ENCODE data around the gene PNPLA6. TPM values are rescaled to one million over a fixed set of nuclear protein-coding genes. Genes with fewer than 3 reads are reported as not detected.

The PNPLA6 gene
- total and polyA plus RNA-seq, 2 of the 4 experiments (the other 2 are of a cell fraction), result 17.9 to 52.7 TPM

GRCh38 chr19:7560255-7560654 lies 24.7 kb downstream of the PNPLA6 start:
- H2BK15ac ChIP-seq (ENCODE audit: low read depth, low read length), result no peak overlapping the region; the same call in 2 of the 3 replicates
- ChIA-PET CTCF (no interaction called here), POLR2A (ENCODE audit: unreplicated experiment) (no interaction called here)
- H3K4me1 ChIP-seq (ENCODE audit: control insufficient read depth, insufficient read depth, low read length), result no peaks in the 10 kb centered on the region
- H3K9me1 ChIP-seq (ENCODE audit: insufficient read depth, low read length), result 0 out of 2 replicates have a peak, but pooled peaks cover 3% of the 10 kb centered on the region
- DNase-seq (no peak), ATAC-seq (ENCODE audit: low read depth) (no peak)
- H3K36me3 ChIP-seq (ENCODE audit: control insufficient read depth, insufficient read depth, low read length), result peaks cover 48% of the 10 kb centered on the region
- H3K56ac ChIP-seq (ENCODE audit: extremely low read depth, insufficient read depth, low read length), result no peak overlapping the region
- no peak overlapping the region for H2BK5ac ChIP-seq (ENCODE audit: low read depth, low read length, poor library complexity, severe bottlenecking)
- no peak overlapping the region for H3K27ac ChIP-seq (ENCODE audit: insufficient read depth, low read length)
- H3K4me2 ChIP-seq (ENCODE audit: low read depth, low read length), result no peak overlapping the region
- H4K5ac ChIP-seq (ENCODE audit: low read depth, low read length), result no peak overlapping the region
- TF ChIP-seq SMC3 (IDR thresholded peaks at IDR 0.05; ENCODE audit: low read depth, low read length) (no peak), RFX5 (IDR thresholded peaks at IDR 0.05; ENCODE audit: low read depth, low read length) (no peak), MXI1 (IDR thresholded peaks at IDR 0.05; ENCODE audit: borderline replicate concordance, low read depth, low read length) (no peak), CEBPB (IDR thresholded peaks at IDR 0.05; ENCODE audit: low read depth, low read length) (no peak), RCOR1 (IDR thresholded peaks at IDR 0.05; ENCODE audit: insufficient replicate concordance, low read length) (no peak), CHD1 (IDR thresholded peaks at IDR 0.05; ENCODE audit: low read depth, low read length) (no peak), USF2 (IDR thresholded peaks at IDR 0.05; ENCODE audit: low read depth, low read length) (no peak), RAD21 (IDR thresholded peaks at IDR 0.05; ENCODE audit: low read length) (no peak), POLR2A (IDR thresholded peaks at IDR 0.05; ENCODE audit: low read depth, low read length) (no peak), BHLHE40 (IDR thresholded peaks at IDR 0.05; ENCODE audit: low read depth, low read length) (no peak), FOS (IDR thresholded peaks at IDR 0.05; ENCODE audit: low read depth, low read length) (no peak), ELK1 (IDR thresholded peaks at IDR 0.05; ENCODE audit: borderline replicate concordance, low read depth, low read length) (no peak), MAZ (IDR thresholded peaks at IDR 0.05; ENCODE audit: borderline replicate concordance, low read depth, low read length) (no peak)
- no TSS peak for BruUV-seq (replicated peaks)
- H2AFZ ChIP-seq (replicated peaks; ENCODE audit: low read length, poor library complexity), result no peak overlapping the region
- H4K8ac ChIP-seq (ENCODE audit: low read depth in 2 of 2, low read length in 2 of 2), result no peak overlapping the region
- H3K9ac ChIP-seq (ENCODE audit: low read depth, low read length), result no peak overlapping the region
- H4K91ac ChIP-seq (ENCODE audit: insufficient read depth, low read depth, low read length), result no peak overlapping the region
- no peak overlapping the region for H3K4ac ChIP-seq (ENCODE audit: low read depth, low read length)
- no peak overlapping the region for H3K4me3 ChIP-seq (ENCODE audit: insufficient read depth, low read depth, low read length)
- H3K27me3 ChIP-seq (ENCODE audit: control insufficient read depth, insufficient read depth, low read length), result no peaks in the 10 kb centered on the region
- H3K9me3 ChIP-seq (ENCODE audit: control insufficient read depth, insufficient read depth, low read length), result no peaks in the 10 kb centered on the region
- intact Hi-C loops (cut with micrococcal nuclease) (no loop called here), dilution Hi-C loops (cut with HindIII; ENCODE audit: low sequenced_read_pairs, unreplicated experiment) (no loop called here), in situ Hi-C loops (cut with MboI; ENCODE audit: low sequenced_read_pairs) (no loop called here)
- no peak overlapping the region for H3K18ac ChIP-seq (ENCODE audit: low read depth, low read length)
- H2BK20ac ChIP-seq (ENCODE audit: low read depth, low read length), result no peak overlapping the region
- H3K14ac ChIP-seq (replicated peaks; ENCODE audit: low read depth, low read length), result no peak overlapping the region
- H2BK120ac ChIP-seq (ENCODE audit: low read depth, low read length), result no peak overlapping the region
- H4K20me1 ChIP-seq (ENCODE audit: insufficient read depth, low read length), result no peaks in the 10 kb centered on the region
- H2AK9ac ChIP-seq (replicated peaks; ENCODE audit: low read depth, low read length, poor library complexity), result no peak overlapping the region
- H3K23ac ChIP-seq (ENCODE audit: low read depth, low read length), result no peak overlapping the region
- H3K79me1 ChIP-seq (ENCODE audit: low read depth in 1 of 2, low read length in 2 of 2), result no peaks in the 10 kb centered on the region
- no CpG with 5 or more reads among the region's 2 CpGs for WGBS, 2 experiments (ENCODE audit: extremely low coverage in 2 of 2, insufficient read length in 1 of 2)
- H2AK5ac ChIP-seq (ENCODE audit: low read depth, low read length), result no peak overlapping the region
